T-helper 22 cell (primary cell): ENCODE results near the gene ARPIN.
"Not testable (repeated sequence)": the region's sequence is repeated elsewhere in the genome, so short reads cannot be mapped to it uniquely, and the experiment has no call there.

Source experiments
- DNase-seq: peaks from one replicate; pipeline ENCODE4 v3.0.0-alpha.2; 2020; ENCODE audit warnings: low read depth

ARPIN gene

DNA sequence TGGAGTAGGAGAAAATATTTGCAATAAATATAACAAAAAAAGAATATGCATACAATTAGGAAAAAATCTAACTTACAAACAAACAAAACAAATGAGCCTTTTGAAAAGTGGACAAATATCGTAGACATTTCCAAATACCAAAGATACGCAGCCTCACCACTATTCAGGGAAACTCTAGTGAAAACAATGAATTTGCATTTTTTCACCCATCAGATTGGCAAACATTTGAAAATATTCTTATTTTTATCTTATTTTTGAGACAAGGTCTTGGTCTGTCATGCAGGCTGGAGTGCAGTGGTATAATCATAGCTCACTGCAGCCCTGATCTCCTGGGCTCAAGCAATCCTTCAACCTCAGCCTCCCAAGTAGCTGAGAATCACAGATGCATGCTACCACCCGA is 34.4 kb downstream of the ARPIN start:
- DNase-seq: no peak

- DNase-seq: no peak
Measured at GRCh38 chr15:89877083-89877425, 35.7 kb downstream of the ARPIN start.

DNA sequence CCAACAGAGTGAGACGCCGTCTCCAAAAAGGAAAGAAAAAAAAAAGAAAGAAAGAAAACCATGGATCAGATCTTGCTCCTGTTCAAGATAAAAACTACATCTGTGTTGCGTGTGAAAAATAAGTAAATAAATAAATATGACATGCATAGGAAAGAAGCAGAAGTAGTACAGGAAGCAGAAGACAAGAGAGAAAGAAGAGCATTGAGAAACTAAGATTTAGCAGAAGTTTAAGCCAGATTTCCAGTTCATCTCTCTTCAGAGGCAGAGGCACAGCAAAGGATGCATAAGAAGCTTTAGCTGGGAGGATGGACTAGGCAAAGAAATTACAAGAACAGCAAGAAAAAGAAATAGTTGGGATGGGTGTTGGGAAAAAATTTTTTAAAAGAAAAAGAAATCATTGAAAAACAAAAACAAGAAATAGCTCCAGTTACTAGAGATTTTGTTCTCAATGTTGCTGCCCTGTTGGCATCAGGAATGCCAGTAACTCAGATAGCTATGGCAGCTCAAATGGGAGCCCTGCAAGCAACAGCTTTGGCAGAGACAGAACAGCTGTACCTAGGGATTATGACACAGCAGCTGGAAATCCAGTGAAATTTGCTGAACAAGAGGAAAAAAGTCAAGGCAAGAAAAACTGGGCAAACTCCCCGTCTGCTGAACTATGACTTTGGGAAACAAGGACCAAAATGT is 36.2 kb downstream of the ARPIN start:
- DNase-seq: no peak

DNA sequence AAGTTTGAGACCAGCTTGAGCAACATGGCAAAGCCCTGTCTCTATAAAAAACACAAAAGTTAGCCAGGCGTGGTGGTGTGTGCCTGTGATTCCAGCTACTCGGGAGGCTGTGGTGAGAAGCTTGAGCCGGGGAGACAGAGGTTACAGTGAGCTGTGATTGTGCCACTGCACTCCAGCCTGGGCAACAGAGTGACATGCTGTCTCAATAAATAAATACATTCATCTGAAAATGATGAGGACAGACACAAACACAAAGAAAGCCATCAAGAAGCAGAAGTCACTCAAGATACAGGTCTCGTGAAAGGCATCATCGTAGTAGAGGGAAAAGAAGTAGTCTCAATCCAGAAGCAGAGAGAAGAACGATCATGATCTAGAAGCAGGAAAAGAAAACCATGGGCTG is 37.0 kb downstream of the ARPIN start:
- DNase-seq: no peak

- peak; percentile 49 for DNase-seq
Measured at GRCh38 chr15:89874926-89875564, 37.7 kb downstream of the ARPIN start.

- no peak for DNase-seq
Measured at GRCh38 chr15:89870688-89871288, 42.0 kb downstream of the ARPIN start.

- no peak for DNase-seq
Measured at GRCh38 chr15:89870006-89870405, 42.7 kb downstream of the ARPIN start.

GRCh38 chr15:89869490-89869889 is 43.3 kb downstream of the ARPIN start:
- DNase-seq: not testable (repeated sequence)

DNA sequence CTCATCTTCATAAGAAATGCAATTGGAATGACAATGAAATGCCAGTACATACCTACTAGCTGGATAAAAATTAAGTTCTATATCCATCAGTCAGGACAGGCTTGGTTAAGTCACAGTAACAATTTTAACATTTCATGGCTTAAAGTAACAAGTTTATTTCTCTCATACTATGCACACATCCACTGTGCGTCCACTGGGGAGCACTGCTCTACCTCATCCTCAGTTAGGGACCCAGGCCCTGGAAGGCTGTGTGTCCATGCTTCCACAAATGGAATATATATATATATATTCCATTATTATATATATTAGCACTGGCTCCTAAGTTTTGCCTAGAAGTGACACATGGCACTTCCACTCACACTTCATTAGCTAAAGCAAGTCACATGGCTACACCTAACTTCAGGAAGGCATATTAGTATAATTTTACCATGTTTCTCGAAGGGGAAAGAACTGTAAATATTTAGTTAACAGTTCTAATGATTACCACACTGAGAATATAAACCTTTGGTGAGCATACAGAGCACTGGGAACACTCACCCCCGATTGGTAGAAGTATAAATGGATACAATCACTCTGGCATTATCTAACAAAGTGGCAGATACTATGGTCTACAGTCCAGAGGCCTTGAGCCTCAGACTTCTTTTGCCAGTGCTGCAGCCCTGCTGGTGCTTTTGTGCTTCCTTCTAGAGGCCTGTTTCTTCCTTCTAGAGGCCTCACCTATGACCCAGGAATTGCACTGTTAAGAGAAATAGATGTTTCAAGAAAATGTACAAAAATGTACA is 47.6 kb downstream of the ARPIN start:
- no peak for DNase-seq

DNA sequence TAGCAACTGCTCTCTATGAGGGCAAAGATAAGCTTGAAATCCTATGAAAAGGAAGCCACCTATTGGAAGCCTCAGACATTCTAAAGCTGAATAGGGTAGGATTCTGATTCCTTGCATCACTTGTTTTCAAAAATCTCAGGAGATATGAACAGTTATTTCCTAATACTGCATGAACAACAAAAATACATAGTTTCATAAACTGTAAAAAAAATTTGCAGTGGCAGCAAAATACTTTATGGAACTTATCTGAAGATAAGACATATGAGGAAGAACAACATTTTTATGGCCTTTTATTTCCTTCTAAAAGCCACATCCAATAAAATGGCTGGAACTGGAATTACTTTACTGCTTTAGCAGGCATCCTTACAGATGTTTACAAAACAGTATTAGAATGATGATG is 48.8 kb downstream of the ARPIN start:
- DNase-seq: no peak

DNA sequence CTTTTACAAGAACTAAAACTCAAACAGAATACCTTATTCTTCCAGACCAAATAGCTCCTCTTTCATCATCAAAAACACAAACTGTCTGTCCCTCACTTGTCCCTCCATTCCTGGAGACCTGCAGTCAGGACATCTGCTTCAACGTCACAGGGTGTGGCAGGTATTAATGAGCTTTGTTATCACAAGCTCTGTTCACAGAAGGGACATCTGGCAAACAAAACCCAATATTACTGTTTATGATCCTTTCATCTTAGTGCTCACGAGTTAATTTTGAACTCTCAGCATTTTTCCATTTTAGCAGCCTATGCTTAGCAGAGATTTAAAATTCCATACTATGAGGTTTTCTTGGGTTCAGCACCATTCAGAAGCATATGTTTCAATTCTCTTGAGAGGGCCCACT is 51.9 kb downstream of the ARPIN start:
- DNase-seq: no peak

- no peak for DNase-seq
Measured at GRCh38 chr15:89860431-89860830, 52.3 kb downstream of the ARPIN start.

DNA sequence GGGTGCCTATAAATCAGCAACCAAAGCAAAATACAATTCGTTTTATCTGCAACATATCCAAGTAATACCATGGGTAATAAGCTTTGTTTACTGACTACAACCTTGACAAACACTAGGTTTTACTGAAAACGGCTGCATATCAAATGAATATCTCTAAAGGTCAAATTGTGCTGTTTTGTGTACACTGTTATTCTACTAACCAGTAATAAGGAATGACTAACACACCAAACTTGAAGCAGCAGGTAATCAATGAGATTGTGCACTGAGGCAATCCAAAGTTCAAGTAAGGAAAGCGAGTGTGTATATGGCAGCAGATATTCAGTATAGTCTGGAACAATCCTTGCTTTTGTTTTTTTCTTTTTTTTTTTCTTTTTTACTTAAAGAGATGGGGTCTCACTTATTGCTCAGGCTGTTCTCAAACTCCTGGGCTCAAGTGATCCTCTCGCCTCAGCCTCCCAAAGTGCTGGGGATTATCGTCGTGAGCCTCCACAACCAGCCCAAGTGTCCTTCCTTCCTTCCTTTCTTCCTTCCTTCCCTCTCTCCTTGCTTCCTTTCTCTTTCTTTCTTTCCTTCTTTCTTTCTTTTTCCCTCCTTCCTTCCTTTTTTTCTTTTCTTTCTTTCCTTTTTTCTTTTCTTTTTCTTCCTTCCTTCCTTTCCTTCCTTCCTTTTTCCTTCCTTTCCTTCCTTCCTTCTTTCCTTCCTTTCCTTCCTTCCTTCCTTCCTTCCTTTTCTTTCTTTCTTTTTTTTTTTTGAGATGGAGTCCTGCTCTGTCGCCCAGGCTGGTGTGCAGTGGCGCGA is 53.9 kb downstream of the ARPIN start:
- DNase-seq: no peak

DNA sequence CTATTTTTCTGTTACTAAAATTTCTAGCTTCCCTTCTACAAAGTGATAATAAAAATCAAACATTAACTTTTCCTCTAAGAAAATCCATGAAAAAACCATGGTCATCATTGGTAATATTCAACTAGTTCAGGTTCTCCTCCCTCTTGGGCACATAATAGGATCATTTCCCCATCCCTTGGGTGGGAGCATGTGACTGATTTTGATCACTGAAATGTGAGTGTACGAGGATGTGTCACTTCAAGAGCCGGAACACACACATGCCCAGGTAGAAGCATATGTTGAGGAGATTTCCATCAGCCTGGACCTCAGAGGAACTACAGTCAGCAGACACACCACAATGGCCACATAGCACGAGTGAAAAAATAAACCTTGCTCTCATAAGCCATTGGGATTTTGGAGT is 55.1 kb downstream of the ARPIN start:
- no peak for DNase-seq

DNA sequence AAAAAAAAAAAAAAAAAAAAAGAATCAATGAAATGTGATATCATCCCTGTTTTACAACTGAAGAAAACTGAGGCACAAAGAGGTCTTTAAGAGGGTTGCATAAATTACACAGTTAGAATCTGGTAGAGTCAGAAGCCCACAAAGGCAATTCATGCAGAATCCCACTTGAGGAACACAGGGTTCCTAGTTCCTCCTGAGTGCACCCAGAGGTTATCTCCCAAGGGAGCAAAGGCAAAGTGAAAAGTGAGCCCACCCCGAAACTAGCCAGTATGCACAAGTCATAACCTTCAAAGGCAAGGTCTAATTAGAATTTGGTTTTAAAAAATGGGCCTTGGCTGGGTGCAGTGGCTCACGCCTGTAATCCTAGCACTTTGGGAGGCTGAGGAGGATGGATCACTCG is 56.8 kb downstream of the ARPIN start:
- no peak for DNase-seq

DNA sequence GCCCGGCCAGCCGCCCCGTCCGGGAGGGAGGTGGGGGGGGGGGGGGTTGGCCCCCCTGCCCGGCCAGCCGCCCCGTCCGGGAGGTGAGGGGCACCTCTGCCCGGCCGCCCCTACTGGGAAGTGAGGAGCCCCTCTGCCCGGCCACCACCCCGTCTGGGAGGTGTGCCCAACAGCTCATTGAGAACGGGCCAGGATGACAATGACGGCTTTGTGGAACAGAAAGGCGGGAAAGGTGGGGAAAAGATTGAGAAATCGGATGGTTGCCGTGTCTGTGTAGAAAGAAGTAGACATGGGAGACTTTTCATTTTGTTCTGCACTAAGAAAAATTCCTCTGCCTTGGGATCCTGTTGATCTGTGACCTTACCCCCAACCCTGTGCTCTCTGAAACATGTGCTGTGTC is 57.9 kb downstream of the ARPIN start:
- DNase-seq: not testable (repeated sequence)

DNA sequence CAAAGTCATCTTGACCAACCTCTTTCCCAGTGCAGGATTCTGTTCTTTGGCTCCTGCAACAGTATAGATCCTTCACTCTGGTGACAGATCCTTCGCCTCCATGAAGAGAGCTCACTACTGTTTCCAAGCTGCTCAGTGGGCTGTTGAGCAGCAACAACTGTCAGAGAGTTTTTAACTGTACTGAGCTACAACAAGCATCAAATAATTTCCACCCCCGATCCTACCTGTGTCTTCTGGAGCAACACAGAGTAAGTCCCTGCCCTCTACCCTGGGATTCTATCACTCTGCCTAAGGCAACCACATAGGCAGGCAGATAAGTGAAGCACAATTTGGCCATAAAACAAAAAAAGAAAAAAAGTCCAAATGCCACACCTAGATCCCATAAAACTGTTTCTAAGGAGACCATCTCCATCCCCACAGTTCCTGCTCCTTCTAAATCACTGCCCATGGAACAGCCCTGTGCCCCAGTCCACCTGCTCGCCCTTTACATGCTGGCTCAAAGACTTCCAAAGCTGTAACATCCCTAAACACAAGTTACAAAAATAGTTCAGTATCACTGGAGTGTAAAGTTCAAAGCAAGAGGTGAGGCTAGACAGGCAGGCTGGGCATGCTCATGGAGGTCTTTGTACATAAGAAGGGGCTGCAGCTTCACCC is 60.3 kb downstream of the ARPIN start:
- no peak for DNase-seq

GRCh38 chr15:89851673-89852341 is 60.9 kb downstream of the ARPIN start:
- DNase-seq: no peak

GRCh38 chr15:89848970-89849292 is 63.8 kb downstream of the ARPIN start:
- DNase-seq: no peak

DNA sequence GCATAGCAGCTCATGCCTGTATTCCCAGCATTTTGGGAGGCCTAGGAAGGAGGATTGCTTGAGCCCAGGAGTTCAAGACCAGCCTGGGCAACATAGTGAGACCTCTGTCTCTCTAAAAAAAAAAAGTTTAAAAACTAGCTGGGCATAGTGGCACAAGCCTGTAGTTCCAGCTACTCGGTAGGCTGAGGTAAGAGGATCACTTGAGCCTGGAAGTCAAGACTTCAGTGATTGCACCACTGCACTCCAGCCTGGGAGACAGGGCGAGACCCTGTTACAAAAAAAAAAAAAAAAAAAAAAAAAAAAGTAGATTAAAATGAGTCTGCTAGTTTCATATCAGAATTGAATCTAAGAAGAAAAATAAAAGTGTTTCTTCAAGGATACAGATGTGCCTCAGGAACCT is 65.7 kb downstream of the ARPIN start:
- no peak for DNase-seq

DNA sequence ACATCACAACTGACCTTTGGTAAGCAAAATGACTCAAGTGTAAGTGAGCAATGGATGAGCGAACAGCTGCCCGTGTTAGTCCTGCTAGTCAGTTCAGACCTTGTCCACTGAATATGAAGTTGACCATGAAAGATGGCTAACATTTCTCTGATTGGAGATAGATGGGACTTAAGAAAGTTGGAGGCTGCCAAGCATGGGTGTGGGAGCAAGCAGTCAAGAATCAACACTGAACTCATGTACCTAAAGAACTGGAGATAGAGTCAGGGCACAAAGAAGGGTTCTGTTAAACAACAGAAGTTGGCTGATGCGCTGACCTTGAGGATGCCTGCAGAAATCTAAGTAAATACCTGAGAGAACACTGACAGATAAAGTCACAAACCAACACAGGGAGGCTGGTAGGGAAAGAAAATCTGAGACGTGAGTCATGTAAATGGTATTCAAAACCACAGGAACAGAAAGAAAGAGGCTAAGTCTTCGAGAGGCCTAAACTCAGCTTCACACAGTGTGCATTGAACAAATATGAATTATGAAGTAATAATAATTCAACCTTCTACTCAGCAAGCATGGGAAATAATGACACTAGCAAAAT is 67.4 kb downstream of the ARPIN start:
- no peak for DNase-seq
